Limb (tissue), 2 donors: ENCODE results near the gene KRT72.

ENCODE experiments used
- DNase-seq, 2 donors: peaks; one replicate each; pipeline ENCODE4 v3.0.0-alpha.2; 2016; ENCODE audit errors: extremely low spot score in 2 of 2

Gene KRT72

GRCh38 chr12:52630008-52630500, 28.8 kb upstream of the KRT72 start:
- DNase-seq = no peak

- no peak for DNase-seq
Measured at GRCh38 chr12:52629281-52630007, 28.2 kb upstream of the KRT72 start.

- DNase-seq = no peak
Measured at GRCh38 chr12:52628841-52629240, 27.6 kb upstream of the KRT72 start.

GRCh38 chr12:52628111-52628507, 26.8 kb upstream of the KRT72 start:
- DNase-seq = no peak

GRCh38 chr12:52627395-52628110, 26.3 kb upstream of the KRT72 start:
- peak in 1 of 2 donors; percentile 8 for DNase-seq

GRCh38 chr12:52622349-52622748, 21.1 kb upstream of the KRT72 start:
- DNase-seq = peak in 1 of 2 donors; percentile 4

GRCh38 chr12:52618866-52619265, 17.6 kb upstream of the KRT72 start:
- DNase-seq = no peak

GRCh38 chr12:52618216-52618615, 17.0 kb upstream of the KRT72 start, which contains the start of gene KRT73:
TSS of gene KRT73 (minus strand) at chr12:52618559. CDS start at chr12:52618524, 35 bp downstream.
- no peak for DNase-seq

GRCh38 chr12:52617403-52617785, 16.1 kb upstream of the KRT72 start:
- no peak for DNase-seq

GRCh38 chr12:52616680-52617402, 15.6 kb upstream of the KRT72 start:
- no peak for DNase-seq

- no peak for DNase-seq
Measured at GRCh38 chr12:52615912-52616311, 14.6 kb upstream of the KRT72 start.

GRCh38 chr12:52615208-52615868, 14.1 kb upstream of the KRT72 start:
- no peak for DNase-seq

GRCh38 chr12:52614381-52615207, 13.3 kb upstream of the KRT72 start:
- no peak for DNase-seq

- no peak for DNase-seq
Measured at GRCh38 chr12:52613384-52614030, 12.2 kb upstream of the KRT72 start.

- no peak for DNase-seq
Measured at GRCh38 chr12:52612431-52613383, 11.4 kb upstream of the KRT72 start.

GRCh38 chr12:52611080-52611468, 9.8 kb upstream of the KRT72 start:
- peak in 1 of 2 donors; percentile 8 for DNase-seq

- DNase-seq = peak in 1 of 2 donors; percentile 17
Measured at GRCh38 chr12:52608826-52609630, 7.8 kb upstream of the KRT72 start.

- no peak for DNase-seq
Measured at GRCh38 chr12:52608161-52608560, 6.9 kb upstream of the KRT72 start.
